ENCODE measurements around the gene TMEM91. TPM values are rescaled to one million over a fixed set of nuclear protein-coding genes. Genes with fewer than 3 reads are reported as not detected.

Gene TMEM91
- total RNA-seq, 4 donors from 2014 or later, result 3.3 to 22.7 (median 17.4) TPM

GRCh38 chr19:41354343-41354953 is 21.9 kb upstream of the TMEM91 start:
- no peak for TF ChIP-seq CTCF (IDR thresholded peaks at IDR 0.05; ENCODE audit: low read depth)

GRCh38 chr19:41355035-41355434 is 21.3 kb upstream of the TMEM91 start:
- TF ChIP-seq CTCF (IDR thresholded peaks at IDR 0.05; ENCODE audit: low read depth), result no peak

GRCh38 chr19:41355802-41356201 is 20.5 kb upstream of the TMEM91 start:
- no peak for TF ChIP-seq CTCF (IDR thresholded peaks at IDR 0.05; ENCODE audit: low read depth)

DNA sequence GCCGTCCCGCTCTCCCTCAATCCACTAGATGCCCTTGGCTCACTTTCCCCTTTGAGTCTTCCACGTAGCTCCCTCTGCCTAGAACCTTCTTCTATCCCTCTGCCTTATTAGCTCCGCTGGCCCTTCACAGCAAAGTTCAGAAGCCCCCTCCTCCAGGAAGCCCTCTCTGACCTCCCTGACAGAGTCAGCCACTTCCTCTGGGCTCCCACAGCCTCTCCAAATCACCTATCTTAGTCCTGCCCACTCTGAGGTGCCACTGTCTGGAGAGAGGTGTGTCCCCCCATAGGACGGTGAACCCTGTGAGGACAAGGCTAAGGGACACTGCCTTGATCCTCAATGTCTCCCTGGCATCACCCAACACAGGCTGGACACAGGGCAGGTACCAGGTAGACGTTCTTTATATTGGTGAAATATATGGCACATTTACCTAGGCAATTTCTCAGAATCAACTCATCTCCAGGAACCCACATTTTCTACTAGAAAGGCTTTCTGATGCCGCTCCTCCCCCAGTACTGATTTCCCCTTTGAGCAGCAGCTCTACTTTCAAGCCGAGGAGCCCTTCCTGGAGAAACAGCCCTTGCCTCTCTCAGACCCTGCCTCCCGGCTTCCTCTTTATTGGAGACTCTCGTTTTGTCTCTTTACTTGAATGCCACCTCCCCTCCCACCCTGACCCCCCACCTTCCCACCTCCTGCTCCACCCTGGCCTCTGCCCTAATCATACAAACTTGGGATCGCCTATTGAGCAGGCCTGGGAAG is 19.2 kb upstream of the TMEM91 start:
- no peak for TF ChIP-seq CTCF (IDR thresholded peaks at IDR 0.05; ENCODE audit: low read depth)

GRCh38 chr19:41357746-41358145 is 18.6 kb upstream of the TMEM91 start:
- TF ChIP-seq CTCF (IDR thresholded peaks at IDR 0.05; ENCODE audit: low read depth), result no peak

DNA sequence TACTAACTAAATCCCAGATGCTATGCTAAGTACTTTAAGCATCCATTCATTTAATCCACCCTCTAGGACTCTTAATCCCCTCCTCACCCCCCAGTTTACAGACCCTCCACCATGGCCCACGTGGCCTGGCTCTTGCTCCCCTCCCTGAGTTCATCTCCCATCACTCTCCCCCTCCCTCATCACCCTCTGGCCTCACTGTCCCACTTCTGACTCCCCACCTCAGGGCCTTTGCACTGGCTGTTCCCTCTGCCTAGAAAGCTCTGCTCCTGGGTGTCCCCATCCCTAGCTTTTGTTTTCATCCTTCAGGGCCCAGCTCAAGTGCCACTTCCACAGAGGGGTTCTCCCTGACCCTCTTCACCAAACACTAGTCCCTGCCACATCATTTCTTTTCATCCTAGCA is 16.6 kb upstream of the TMEM91 start:
- no peak for TF ChIP-seq CTCF (IDR thresholded peaks at IDR 0.05; ENCODE audit: low read depth)

- no peak for TF ChIP-seq CTCF (IDR thresholded peaks at IDR 0.05; ENCODE audit: low read depth)
Measured at GRCh38 chr19:41362143-41362847, 14.0 kb upstream of the TMEM91 start.

Data from subcutaneous adipose tissue (tissue), 4 donors.